IPS-18c (cell line): ENCODE data around the gene CADM2.
"Not testable (repeated sequence)": the region's sequence is repeated elsewhere in the genome, so short reads cannot be mapped to it uniquely, and the experiment has no call there.

Experiments used
- H3K4me3 ChIP-seq: 2 replicates; pipeline ENCODE4 v1.7.0; 2013; ENCODE audit warnings: low read depth, mild to moderate bottlenecking, low read length, moderate library complexity; ENCODE audit not compliant: insufficient read depth
- H3K9me3 ChIP-seq: one replicate; pipeline ENCODE4 v1.6.1; 2013; ENCODE audit warnings: mild to moderate bottlenecking, low read length, moderate library complexity; ENCODE audit not compliant: control insufficient read depth, insufficient read depth

Gene CADM2

GRCh38 chr3:85037203-85037602 lies 78.4 kb downstream of the CADM2 start:
- no peak overlapping the region for H3K4me3 ChIP-seq
- no peaks in the 10 kb centered on the region for H3K9me3 ChIP-seq

- Histone ChIP-seq H3K9me3 (no peaks in the 10 kb centered on the region), H3K4me3 (no peak overlapping the region)
Observed at GRCh38 chr3:85041001-85041400, 82.2 kb downstream of the CADM2 start.

GRCh38 chr3:85041562-85042055 lies 82.8 kb downstream of the CADM2 start:
- H3K9me3 ChIP-seq, result no peaks in the 10 kb centered on the region
- no peak overlapping the region for H3K4me3 ChIP-seq

GRCh38 chr3:85050821-85051220 lies 92.0 kb downstream of the CADM2 start:
- no peak overlapping the region for H3K4me3 ChIP-seq
- H3K9me3 ChIP-seq, result no peaks in the 10 kb centered on the region

GRCh38 chr3:85051786-85052185 lies 93.0 kb downstream of the CADM2 start:
- Histone ChIP-seq H3K9me3 (no peaks in the 10 kb centered on the region), H3K4me3 (no peak overlapping the region)

- Histone ChIP-seq H3K9me3 (no peaks in the 10 kb centered on the region), H3K4me3 (no peak overlapping the region)
Observed at GRCh38 chr3:85053626-85054025, 94.8 kb downstream of the CADM2 start.

GRCh38 chr3:85054579-85054978 lies 95.8 kb downstream of the CADM2 start:
- Histone ChIP-seq H3K4me3 (no peak overlapping the region), H3K9me3 (no peaks in the 10 kb centered on the region)

- Histone ChIP-seq H3K9me3 (no peaks in the 10 kb centered on the region), H3K4me3 (no peak overlapping the region)
Observed at GRCh38 chr3:85068911-85069310, 110.1 kb downstream of the CADM2 start.

- Histone ChIP-seq H3K4me3 (no peak overlapping the region), H3K9me3 (no peaks in the 10 kb centered on the region)
Observed at GRCh38 chr3:85074003-85074402, 115.2 kb downstream of the CADM2 start.

- Histone ChIP-seq H3K9me3 (no peaks in the 10 kb centered on the region), H3K4me3 (no peak overlapping the region)
Observed at GRCh38 chr3:85075663-85076062, 116.9 kb downstream of the CADM2 start.

GRCh38 chr3:85077018-85077417 lies 118.2 kb downstream of the CADM2 start:
- no peaks in the 10 kb centered on the region for H3K9me3 ChIP-seq
- H3K4me3 ChIP-seq, result no peak overlapping the region

- no peak overlapping the region for H3K4me3 ChIP-seq
Observed at GRCh38 chr3:85081191-85081906, 122.6 kb downstream of the CADM2 start.

GRCh38 chr3:85090495-85090894 lies 131.7 kb downstream of the CADM2 start:
- Histone ChIP-seq H3K9me3 (no peaks in the 10 kb centered on the region), H3K4me3 (no peak overlapping the region)

More at GRCh38 chr3:85081191-85081906, 122.6 kb downstream of the CADM2 start:
- no peaks in the 10 kb centered on the region for H3K9me3 ChIP-seq

- H3K4me3 ChIP-seq, result no peak overlapping the region
Observed at GRCh38 chr3:85100316-85100715, 141.5 kb downstream of the CADM2 start.

GRCh38 chr3:85102781-85103180 lies 144.0 kb downstream of the CADM2 start:
- H3K4me3 ChIP-seq, result no peak overlapping the region
- H3K9me3 ChIP-seq, result no peaks in the 10 kb centered on the region

More at GRCh38 chr3:85100316-85100715, 141.5 kb downstream of the CADM2 start:
- H3K9me3 ChIP-seq, result no peaks in the 10 kb centered on the region

GRCh38 chr3:85110393-85110792 lies 151.6 kb downstream of the CADM2 start:
- no peak overlapping the region for H3K4me3 ChIP-seq
- no peaks in the 10 kb centered on the region for H3K9me3 ChIP-seq

GRCh38 chr3:85120879-85121278 lies 162.1 kb downstream of the CADM2 start:
- Histone ChIP-seq H3K4me3 (no peak overlapping the region), H3K9me3 (peaks cover 2% of the 10 kb centered on the region)

GRCh38 chr3:85132864-85133263 lies 174.1 kb downstream of the CADM2 start:
- not testable (repeated sequence) for H3K9me3 ChIP-seq, H3K4me3 ChIP-seq
